Kidney (tissue), 14 donors: Measurements from ENCODE around the gene LSM12. TPM values are rescaled to one million over a fixed set of nuclear protein-coding genes. Genes with fewer than 3 reads are reported as not detected.

ENCODE experiments used
- DNase-seq, 5 donors: peaks; one replicate each; pipeline ENCODE4 v3.0.0-alpha.2; 2013 to 2020
- FAIRE-seq: peaks from 2 replicates; lab custom pipeline; 2012; peaks lifted over from hg19 to GRCh38; lab: Jason Lieb, UNC
- H3K27ac ChIP-seq, 2 donors: one replicate each; pipeline ENCODE4 v1.7.0; 2013; ENCODE audit warnings: low read depth in 2 of 2, low read length in 2 of 2, inconsistent platforms in 1 of 2
- H3K27me3 ChIP-seq: one replicate; pipeline ENCODE4 v1.7.1; 2013; ENCODE audit warnings: low read length, inconsistent platforms; ENCODE audit not compliant: control insufficient read depth, insufficient read depth
- H3K36me3 ChIP-seq, 3 donors: one replicate each; pipeline versions ENCODE4 v1.7.0 to v1.7.1; 2013; ENCODE audit warnings: low read length in 3 of 3, control low read depth in 1 of 3, inconsistent platforms in 1 of 3; ENCODE audit not compliant: insufficient read depth in 3 of 3, control insufficient read depth in 2 of 3
- H3K4me1 ChIP-seq, 3 donors: one replicate each; pipeline versions ENCODE4 v1.7.0 to v1.7.1; 2013; ENCODE audit warnings: low read length in 3 of 3, inconsistent platforms in 1 of 3, low read depth in 1 of 3; ENCODE audit not compliant: control insufficient read depth in 2 of 3, insufficient read depth in 2 of 3
- H3K4me3 ChIP-seq, 3 donors: one replicate each; pipeline versions ENCODE4 v1.7.0 to v1.8.1; 2013; ENCODE audit warnings: low read length in 3 of 3, control low read depth in 1 of 3, inconsistent platforms in 1 of 3
- H3K9ac ChIP-seq, 3 donors: one replicate each; pipeline versions ENCODE4 v1.7.0 to v1.7.1; 2013; ENCODE audit warnings: low read length in 3 of 3, control low read depth in 1 of 3, inconsistent platforms in 1 of 3
- H3K9me3 ChIP-seq, 3 donors: one replicate each; pipeline versions ENCODE4 v1.7.0 to v1.7.1; 2013; ENCODE audit warnings: low read length in 3 of 3, control low read depth in 1 of 3, inconsistent platforms in 1 of 3; ENCODE audit not compliant: control insufficient read depth in 2 of 3, insufficient read depth in 1 of 3
- CTCF ChIP-seq: IDR thresholded peaks from 3 replicates; pipeline ENCODE4 v1.5.1; 2012; ENCODE audit warnings: mild to moderate bottlenecking, moderate library complexity, borderline replicate concordance; ENCODE audit not compliant: insufficient read depth; ENCODE audit errors: extremely low read depth
- intact Hi-C: fragments of 100-400 bp; cut with DNase I; formaldehyde crosslinking; loops from one replicate; pipeline ENCODE4 v1.11.1; 2022
- polyA plus RNA-seq: library from polyadenylated mRNA; stranded (reverse); fragments of 350-450 nt; fragmentation: Illumina TruSeq; extraction: RNeasy Lipid Tissue Mini Kit (QIAGEN cat#74804); gene quantifications from one replicate; pipeline ENCODE4 v1.2.3, GENCODE V29; 2014; ENCODE audit warnings: low read depth, low replicate concordance; ENCODE audit not compliant: insufficient read depth
- total RNA-seq: library from RNA; stranded (reverse); fragmentation: NEBNext Ultra II Directional; extraction: Animal tissue kit (Norgen Biotek cat#: 25700); gene quantifications from one replicate; pipeline ENCODE4 v1.2.1, GENCODE V29; 2021
- donor health status: control.
- donor health status: control.
- donor health status: control.
- donor health status: control.
- donor health status: control.
- donor health status: DM: yes; HTN: yes; CAD: no.
- donor health status: Normal renal cell carcinoma (clear cell type).

Gene LSM12
- total and polyA plus RNA-seq, 2 donors from 2014 or later: 29.0 to 47.6 TPM

- intact Hi-C loops: no loop called here
- FAIRE-seq: no peak
Observed at GRCh38 chr17:43994272-43995149, 72.0 kb downstream of the LSM12 start.

GRCh38 chr17:43992641-43993040 lies 73.8 kb downstream of the LSM12 start:
- Histone ChIP-seq H3K9ac (no peak overlapping the region), H3K4me1 (peaks cover 0 to 4% (median 2%) of the 10 kb centered on the region in 3 donors), H3K36me3 (no peaks in the 10 kb centered on the region), H3K27me3 (no peaks in the 10 kb centered on the region), H3K27ac (no peak overlapping the region), H3K4me3 (no peak overlapping the region), H3K9me3 (no peaks in the 10 kb centered on the region)
- no peak for TF ChIP-seq CTCF
- intact Hi-C loops: no loop called here
- DNase-seq: no peak
- FAIRE-seq: no peak

More at GRCh38 chr17:43994272-43995149, 72.0 kb downstream of the LSM12 start:
- peak; percentile 78 for TF ChIP-seq CTCF
- no peak overlapping the region for H3K4me3 ChIP-seq
- peak; percentile 70 to 88 (median 83) for DNase-seq
- no peaks in the 10 kb centered on the region for H3K9me3 ChIP-seq
- no peak overlapping the region for H3K27ac ChIP-seq
- no peaks in the 10 kb centered on the region for H3K27me3 ChIP-seq
- H3K9ac ChIP-seq: peak overlapping the region in 1 of 3 donors; percentile 2
- no peaks in the 10 kb centered on the region for H3K36me3 ChIP-seq
- H3K4me1 ChIP-seq: peaks cover 0 to 4% (median 2%) of the 10 kb centered on the region in 3 donors

- no peak for TF ChIP-seq CTCF
- no peaks in the 10 kb centered on the region for H3K9me3 ChIP-seq
- H3K4me3 ChIP-seq: no peak overlapping the region
- peaks cover 0 to 5% (median 0%) of the 10 kb centered on the region in 3 donors for H3K4me1 ChIP-seq
- DNase-seq (peak in 2 of 5 donors; percentile 4 to 12), FAIRE-seq (no peak)
- peaks cover 4% of the 10 kb centered on the region for H3K27me3 ChIP-seq
- intact Hi-C loops: no loop called here
- H3K9ac ChIP-seq: no peak overlapping the region
- H3K27ac ChIP-seq: no peak overlapping the region
- H3K36me3 ChIP-seq: no peaks in the 10 kb centered on the region
Observed at GRCh38 chr17:43988301-43988700, 78.2 kb downstream of the LSM12 start.
